Neural progenitor cell (in vitro differentiated cells): ENCODE measurements around the gene SMOC2. TPM values are rescaled to one million over a fixed set of nuclear protein-coding genes. Genes with fewer than 3 reads are reported as not detected.

Experiments used
- DNase-seq: peaks from one replicate; pipeline ENCODE4 v3.0.0-alpha.2; 2016; ENCODE audit warnings: low spot score
- H2AFZ ChIP-seq: fragments of 200-600 bp; sonication (generic); replicated peaks from 2 replicates; pipeline ENCODE4 v1.6.1; 2016; ENCODE audit warnings: antibody characterized with exemption
- H3F3A ChIP-seq: fragments of 200-600 bp; sonication (generic); 2 replicates; pipeline ENCODE4 v1.6.1; 2016; ENCODE audit warnings: antibody characterized with exemption, low read depth
- H3K27ac ChIP-seq: fragments of 200-600 bp; sonication (generic); 2 replicates; pipeline ENCODE4 v1.5.1; 2016; ENCODE audit warnings: mild to moderate bottlenecking
- H3K27me3 ChIP-seq: fragments of 200-600 bp; sonication (generic); 2 replicates; pipeline ENCODE4 v1.6.1; 2016; ENCODE audit warnings: mild to moderate bottlenecking, moderate library complexity
- H3K36me3 ChIP-seq: fragments of 200-600 bp; sonication (generic); 2 replicates; pipeline ENCODE4 v1.5.1; 2016
- H3K4me1 ChIP-seq: fragments of 200-600 bp; sonication (generic); 2 replicates; pipeline ENCODE4 v1.6.1; 2016; ENCODE audit warnings: mixed run types
- H3K4me2 ChIP-seq: fragments of 200-600 bp; sonication (generic); 2 replicates; pipeline ENCODE4 v1.6.1; 2016
- H3K4me3 ChIP-seq: fragments of 200-600 bp; sonication (generic); 2 replicates; pipeline ENCODE4 v1.5.1; 2016
- H3K79me2 ChIP-seq: fragments of 200-600 bp; sonication (generic); 2 replicates; pipeline ENCODE4 v1.6.1; 2016; ENCODE audit warnings: low read depth
- H3K9ac ChIP-seq: fragments of 200-600 bp; sonication (generic); 2 replicates; pipeline ENCODE4 v1.6.1; 2016
- H3K9me3 ChIP-seq: fragments of 200-600 bp; sonication (generic); 2 replicates; pipeline ENCODE4 v1.5.1; 2016; ENCODE audit warnings: low read depth
- H4K20me1 ChIP-seq: fragments of 200-600 bp; sonication (generic); 2 replicates; pipeline ENCODE4 v1.6.1; 2016; ENCODE audit warnings: low read depth
- H3K27ac Mint-ChIP-seq: 3 replicates; pipeline ENCODE4 v1.8.0; 2021; ENCODE audit warnings: mixed read lengths
- H3K27me3 Mint-ChIP-seq: 2 replicates; pipeline ENCODE4 v1.8.0; 2022; ENCODE audit warnings: low read depth, mild to moderate bottlenecking, inconsistent platforms, moderate library complexity, mixed read lengths; ENCODE audit not compliant: insufficient read depth
- H3K36me3 Mint-ChIP-seq: 3 replicates; pipeline ENCODE4 v1.8.0; 2021; ENCODE audit warnings: mixed read lengths
- H3K4me1 Mint-ChIP-seq: 3 replicates; pipeline ENCODE4 v1.8.0; 2021; ENCODE audit warnings: mixed read lengths
- H3K4me3 Mint-ChIP-seq: 3 replicates; pipeline ENCODE4 v1.8.0; 2021; ENCODE audit warnings: mild to moderate bottlenecking, moderate library complexity, mixed read lengths
- H3K9me3 Mint-ChIP-seq: 3 replicates; pipeline ENCODE4 v1.8.0; 2020; ENCODE audit warnings: mixed read lengths
- CTCF ChIP-seq: fragments of 200-600 bp; sonication (generic); IDR thresholded peaks from 2 replicates; pipeline ENCODE4 v1.5.1; 2017; ENCODE audit warnings: antibody characterized with exemption, mild to moderate bottlenecking
- EZH2 ChIP-seq: fragments of 200-600 bp; sonication (generic); IDR thresholded peaks from 2 replicates; pipeline ENCODE4 v1.6.1; 2017; ENCODE audit warnings: antibody characterized with exemption, mild to moderate bottlenecking, moderate library complexity
- EZH2phosphoT487 ChIP-seq: fragments of 200-600 bp; sonication (generic); IDR thresholded peaks from 2 replicates; pipeline ENCODE4 v1.6.1; 2017; ENCODE audit warnings: antibody characterized with exemption
- total RNA-seq: library from RNA; depleted of rRNA; stranded (reverse); fragments of >200 nt; gene quantifications from 2 replicates; pipeline ENCODE4 v1.2.3, GENCODE V29; 2015; ENCODE audit warnings: low replicate concordance

SMOC2 gene
- total RNA-seq, 1 donor from 2014 or later: 0.75 TPM

- Mint-ChIP-seq H3K9me3 (no peaks in the 10 kb centered on the region), H3K4me1 (peaks cover 9% of the 10 kb centered on the region), H3K4me3 (no peak overlapping the region), H3K27ac (no peak overlapping the region), H3K36me3 (no peaks in the 10 kb centered on the region), H3K27me3 (peaks cover 5% of the 10 kb centered on the region)
- H3K36me3 ChIP-seq: no peaks in the 10 kb centered on the region
- DNase-seq: no peak
- no peak overlapping the region for H3K27ac ChIP-seq
- H3K4me1 ChIP-seq: no peaks in the 10 kb centered on the region
- H3K4me3 ChIP-seq: no peak overlapping the region
- no peaks in the 10 kb centered on the region for H3K79me2 ChIP-seq
- no peak overlapping the region for H2AFZ ChIP-seq
- TF ChIP-seq CTCF (no peak), EZH2phosphoT487 (no peak), EZH2 (no peak)
- no peak overlapping the region for H3K4me2 ChIP-seq
- H3K9me3 ChIP-seq: no peaks in the 10 kb centered on the region
- H3K9ac ChIP-seq: no peak overlapping the region
- no peaks in the 10 kb centered on the region for H3F3A ChIP-seq
- H4K20me1 ChIP-seq: no peaks in the 10 kb centered on the region
- no peaks in the 10 kb centered on the region for H3K27me3 ChIP-seq
These were observed 28.5 kb upstream of the SMOC2 start for GRCh38 chr6:168412456-168412855.

GRCh38 chr6:168413018-168413720 lies 27.8 kb upstream of the SMOC2 start:
- Histone ChIP-seq H3K4me3 (no peak overlapping the region), H3K27ac (no peak overlapping the region), H3K27me3 (no peaks in the 10 kb centered on the region), H3K36me3 (no peaks in the 10 kb centered on the region), H4K20me1 (no peaks in the 10 kb centered on the region), H3K9me3 (no peaks in the 10 kb centered on the region), H3K4me1 (no peaks in the 10 kb centered on the region), H3K4me2 (no peak overlapping the region), H3K79me2 (no peaks in the 10 kb centered on the region), H3K9ac (no peak overlapping the region), H3F3A (no peaks in the 10 kb centered on the region), H2AFZ (no peak overlapping the region)
- H3K4me1 Mint-ChIP-seq: peaks cover 15% of the 10 kb centered on the region
- H3K27ac Mint-ChIP-seq: no peak overlapping the region
- H3K27me3 Mint-ChIP-seq: peaks cover 5% of the 10 kb centered on the region
- no peak for DNase-seq
- TF ChIP-seq EZH2phosphoT487: no peak
- no peak for TF ChIP-seq EZH2
- no peak for TF ChIP-seq CTCF
- H3K36me3 Mint-ChIP-seq: no peaks in the 10 kb centered on the region
- no peaks in the 10 kb centered on the region for H3K9me3 Mint-ChIP-seq
- H3K4me3 Mint-ChIP-seq: no peak overlapping the region

- H3K4me1 Mint-ChIP-seq: peaks cover 21% of the 10 kb centered on the region
- H3K27ac ChIP-seq: no peak overlapping the region
- no peaks in the 10 kb centered on the region for H3K9me3 ChIP-seq
- H3K9me3 Mint-ChIP-seq: no peaks in the 10 kb centered on the region
- H3F3A ChIP-seq: no peaks in the 10 kb centered on the region
- H3K36me3 ChIP-seq: no peaks in the 10 kb centered on the region
- no peak overlapping the region for H3K9ac ChIP-seq
- no peaks in the 10 kb centered on the region for H3K27me3 ChIP-seq
- no peak overlapping the region for H3K4me3 Mint-ChIP-seq
- no peak overlapping the region for H3K4me2 ChIP-seq
- H3K27me3 Mint-ChIP-seq: peaks cover 5% of the 10 kb centered on the region
- no peaks in the 10 kb centered on the region for H4K20me1 ChIP-seq
- no peak overlapping the region for H3K27ac Mint-ChIP-seq
- H3K4me1 ChIP-seq: no peaks in the 10 kb centered on the region
- H3K4me3 ChIP-seq: no peak overlapping the region
- H2AFZ ChIP-seq: no peak overlapping the region
- H3K36me3 Mint-ChIP-seq: no peaks in the 10 kb centered on the region
- TF ChIP-seq EZH2phosphoT487 (no peak), CTCF (no peak), EZH2 (no peak)
- DNase-seq: no peak
- no peaks in the 10 kb centered on the region for H3K79me2 ChIP-seq
These were observed 27.1 kb upstream of the SMOC2 start for GRCh38 chr6:168413856-168414255.
